ENCODE data around the gene LDHD. TPM values are rescaled to one million over a fixed set of nuclear protein-coding genes. Genes with fewer than 3 reads are reported as not detected.

The LDHD gene
- total and polyA plus RNA-seq, 8 donors, result 6.9 to 20.3 (median 9.7) TPM

DNA sequence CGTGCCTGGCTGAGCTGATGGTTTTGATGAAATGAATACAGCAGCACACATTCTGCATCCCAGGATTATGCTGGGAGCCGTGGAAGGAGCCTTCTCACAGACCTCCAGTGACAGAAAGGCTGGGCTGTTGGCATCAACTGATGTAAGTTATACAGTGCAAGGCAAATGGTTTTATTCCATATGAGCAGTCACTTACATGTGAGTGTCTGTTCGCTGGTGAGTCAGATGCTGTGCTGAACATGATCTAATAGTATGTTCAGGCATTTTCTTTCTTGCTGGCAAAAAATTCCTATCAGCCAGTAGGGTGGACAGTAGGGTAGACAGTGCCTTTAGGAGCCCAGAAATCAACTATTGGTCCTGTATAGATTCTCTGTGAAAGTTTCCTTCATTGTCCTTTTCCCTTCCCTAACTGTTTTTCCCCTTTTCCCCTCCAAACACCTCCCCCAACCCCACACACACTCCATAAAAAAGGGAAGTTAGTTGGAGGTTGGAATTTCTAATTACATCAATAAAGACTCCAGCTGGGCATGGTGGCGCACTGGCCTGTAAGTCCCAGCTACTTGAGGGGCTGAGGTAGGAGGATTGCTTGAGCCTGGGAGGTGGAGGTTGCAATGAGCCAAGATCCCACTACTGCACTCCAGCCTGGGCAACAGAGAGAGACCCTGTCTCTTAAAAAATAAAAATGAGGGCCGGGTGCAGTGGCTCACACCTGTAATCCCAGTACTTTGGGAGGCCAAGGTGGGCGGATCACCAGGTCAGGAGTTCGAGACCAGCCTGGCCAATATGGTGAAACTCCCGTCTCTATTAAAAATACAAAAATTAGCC, 36.2 kb downstream of the LDHD start:
- DNase-seq (no peak), ATAC-seq (no peak), FAIRE-seq (no peak)
- no peak overlapping the region for H3K4me3 ChIP-seq
- TF ChIP-seq, protein P1, sequence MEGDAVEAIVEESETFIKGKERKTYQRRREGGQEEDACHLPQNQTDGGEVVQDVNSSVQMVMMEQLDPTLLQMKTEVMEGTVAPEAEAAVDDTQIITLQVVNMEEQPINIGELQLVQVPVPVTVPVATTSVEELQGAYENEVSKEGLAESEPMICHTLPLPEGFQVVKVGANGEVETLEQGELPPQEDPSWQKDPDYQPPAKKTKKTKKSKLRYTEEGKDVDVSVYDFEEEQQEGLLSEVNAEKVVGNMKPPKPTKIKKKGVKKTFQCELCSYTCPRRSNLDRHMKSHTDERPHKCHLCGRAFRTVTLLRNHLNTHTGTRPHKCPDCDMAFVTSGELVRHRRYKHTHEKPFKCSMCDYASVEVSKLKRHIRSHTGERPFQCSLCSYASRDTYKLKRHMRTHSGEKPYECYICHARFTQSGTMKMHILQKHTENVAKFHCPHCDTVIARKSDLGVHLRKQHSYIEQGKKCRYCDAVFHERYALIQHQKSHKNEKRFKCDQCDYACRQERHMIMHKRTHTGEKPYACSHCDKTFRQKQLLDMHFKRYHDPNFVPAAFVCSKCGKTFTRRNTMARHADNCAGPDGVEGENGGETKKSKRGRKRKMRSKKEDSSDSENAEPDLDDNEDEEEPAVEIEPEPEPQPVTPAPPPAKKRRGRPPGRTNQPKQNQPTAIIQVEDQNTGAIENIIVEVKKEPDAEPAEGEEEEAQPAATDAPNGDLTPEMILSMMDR (IDR thresholded peaks at IDR 0.05), result no peak
- no peaks in the 10 kb centered on the region for H3K27me3 ChIP-seq
- peaks cover 0 to under 1% (median 0%) of the 10 kb centered on the region in 3 donors for H3K4me1 ChIP-seq
- H3K36me3 ChIP-seq, result no peaks in the 10 kb centered on the region
- no peaks in the 10 kb centered on the region for H3K9me3 ChIP-seq
- 95% methylated on average over 8 of the region's 8 CpGs for WGBS, 2 donors
- H3K27ac ChIP-seq, result no peak overlapping the region
- intact Hi-C loops (cut with DNase I), result no loop called here

DNA sequence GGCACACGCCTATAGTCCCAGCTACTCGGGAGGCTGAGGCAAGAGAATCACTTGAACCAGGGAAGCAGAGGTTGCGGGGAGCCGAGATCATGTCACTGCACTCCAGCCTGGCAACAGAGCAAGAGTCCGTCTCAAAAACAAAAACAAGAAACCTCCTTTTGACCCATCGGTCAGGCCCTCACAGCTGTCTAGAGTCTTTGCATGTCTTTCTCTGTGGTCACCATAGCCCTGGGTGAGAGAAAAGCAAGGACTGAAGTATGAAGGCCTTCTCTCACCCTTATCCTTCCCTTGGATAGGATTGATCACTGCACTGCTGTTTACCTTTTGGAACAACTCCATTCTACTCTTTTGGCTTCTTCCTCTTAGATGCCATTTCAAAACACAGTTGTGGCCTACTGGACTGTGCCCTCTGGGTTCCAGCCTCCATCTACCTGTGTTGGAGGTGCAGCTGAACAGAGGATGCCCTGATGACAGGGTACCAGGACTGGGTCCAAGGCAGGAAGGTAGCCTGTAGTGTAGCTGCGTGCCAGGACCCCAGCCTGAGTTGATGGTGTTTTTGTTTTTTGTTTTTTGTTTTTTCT, 37.1 kb downstream of the LDHD start:
- FAIRE-seq (no peak), DNase-seq (no peak), ATAC-seq (no peak)
- peaks cover 0 to 5% (median 0%) of the 10 kb centered on the region in 3 donors for H3K4me1 ChIP-seq
- no peaks in the 10 kb centered on the region for H3K9me3 ChIP-seq
- H3K27ac ChIP-seq, result no peak overlapping the region
- no peaks in the 10 kb centered on the region for H3K36me3 ChIP-seq
- no peaks in the 10 kb centered on the region for H3K27me3 ChIP-seq
- TF ChIP-seq, protein P1 (IDR thresholded peaks at IDR 0.05), result no peak
- intact Hi-C loops (cut with DNase I), result no loop called here
- WGBS, 2 donors, result 95 to 99% methylated on average over 7 of the region's 7 CpGs
- H3K4me3 ChIP-seq, result no peak overlapping the region

DNA sequence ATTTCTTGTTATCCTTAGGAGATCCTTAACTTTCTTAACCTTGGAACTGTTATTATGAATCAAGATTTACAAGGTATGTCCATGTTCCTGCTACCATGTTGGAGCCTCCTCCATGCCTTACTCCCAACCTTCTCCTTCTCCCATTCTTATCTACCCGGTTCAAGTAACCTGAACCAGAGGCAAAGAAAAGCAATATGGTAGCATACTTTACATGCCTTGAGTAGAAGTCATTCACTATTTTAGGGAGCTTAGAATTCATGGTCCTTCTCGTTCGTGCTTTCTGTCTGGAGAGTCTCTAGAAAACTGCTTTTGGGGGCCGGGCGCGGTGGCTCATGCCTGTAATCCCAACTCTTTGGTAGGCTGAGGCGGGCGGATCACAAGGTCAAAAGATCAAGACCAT, 37.7 kb downstream of the LDHD start:
- H3K36me3 ChIP-seq, result no peaks in the 10 kb centered on the region
- WGBS, 2 donors, result 97 to 98% methylated on average over 8 of the region's 8 CpGs
- ATAC-seq (no peak), DNase-seq (no peak), FAIRE-seq (no peak)
- intact Hi-C loops (cut with DNase I), result no loop called here
- no peak overlapping the region for H3K27ac ChIP-seq
- no peaks in the 10 kb centered on the region for H3K27me3 ChIP-seq
- TF ChIP-seq, protein P1 (IDR thresholded peaks at IDR 0.05), result no peak
- no peaks in the 10 kb centered on the region for H3K9me3 ChIP-seq
- peaks cover 0 to 5% (median 0%) of the 10 kb centered on the region in 3 donors for H3K4me1 ChIP-seq
- no peak overlapping the region for H3K4me3 ChIP-seq

DNA sequence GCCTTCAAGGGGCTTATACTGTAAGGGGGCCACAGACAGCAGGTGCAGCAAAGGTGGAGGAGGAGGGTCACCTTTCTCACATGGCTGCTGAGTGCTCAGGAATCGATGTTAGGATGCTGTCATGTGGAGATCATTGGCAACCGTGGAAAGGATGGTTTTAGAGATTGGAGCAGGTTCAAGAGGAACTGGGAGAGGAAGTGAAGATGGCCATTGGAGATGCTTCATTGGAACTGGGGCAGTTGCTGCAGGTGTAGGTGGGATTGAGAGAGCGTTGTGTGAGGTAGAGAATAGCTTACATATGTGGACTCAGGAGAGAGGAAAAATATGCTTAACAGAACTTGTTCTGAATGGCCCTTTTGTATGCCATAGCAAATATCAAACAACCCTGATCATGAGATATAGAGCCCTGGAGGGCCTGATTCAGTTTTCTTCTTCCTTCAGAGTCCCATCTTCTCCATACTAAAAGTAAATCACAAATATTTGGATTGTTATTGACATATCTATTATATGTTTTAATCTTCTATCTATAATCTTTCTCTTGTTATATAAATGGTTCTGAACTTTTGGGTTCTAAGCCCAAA, 40.8 kb downstream of the LDHD start:
- intact Hi-C loops (cut with DNase I), result no loop called here
- 83 to 85% methylated on average over 3 of the region's 3 CpGs for WGBS, 2 donors
- Histone ChIP-seq H3K9me3 (no peaks in the 10 kb centered on the region), H3K27ac (no peak overlapping the region), H3K36me3 (no peaks in the 10 kb centered on the region), H3K27me3 (no peaks in the 10 kb centered on the region), H3K4me3 (no peak overlapping the region), H3K4me1 (peaks cover 0 to 5% (median 0%) of the 10 kb centered on the region in 3 donors)
- FAIRE-seq, result no peak
- no peak for DNase-seq
- ATAC-seq, result no peak
- TF ChIP-seq, protein P1 (IDR thresholded peaks at IDR 0.05), result no peak

Data from pancreas (tissue), 10 donors.